Astrocyte of the hippocampus (primary cell): ENCODE measurements around the gene UVSSA.
A peak's percentile ranks its signal among the peaks of the same experiment; 100 is the strongest.

Experiments used
- DNase-seq: peaks from one replicate; pipeline ENCODE4 v3.0.0; 2011; ENCODE audit warnings: low read depth, low spot score

The UVSSA gene, protein sequence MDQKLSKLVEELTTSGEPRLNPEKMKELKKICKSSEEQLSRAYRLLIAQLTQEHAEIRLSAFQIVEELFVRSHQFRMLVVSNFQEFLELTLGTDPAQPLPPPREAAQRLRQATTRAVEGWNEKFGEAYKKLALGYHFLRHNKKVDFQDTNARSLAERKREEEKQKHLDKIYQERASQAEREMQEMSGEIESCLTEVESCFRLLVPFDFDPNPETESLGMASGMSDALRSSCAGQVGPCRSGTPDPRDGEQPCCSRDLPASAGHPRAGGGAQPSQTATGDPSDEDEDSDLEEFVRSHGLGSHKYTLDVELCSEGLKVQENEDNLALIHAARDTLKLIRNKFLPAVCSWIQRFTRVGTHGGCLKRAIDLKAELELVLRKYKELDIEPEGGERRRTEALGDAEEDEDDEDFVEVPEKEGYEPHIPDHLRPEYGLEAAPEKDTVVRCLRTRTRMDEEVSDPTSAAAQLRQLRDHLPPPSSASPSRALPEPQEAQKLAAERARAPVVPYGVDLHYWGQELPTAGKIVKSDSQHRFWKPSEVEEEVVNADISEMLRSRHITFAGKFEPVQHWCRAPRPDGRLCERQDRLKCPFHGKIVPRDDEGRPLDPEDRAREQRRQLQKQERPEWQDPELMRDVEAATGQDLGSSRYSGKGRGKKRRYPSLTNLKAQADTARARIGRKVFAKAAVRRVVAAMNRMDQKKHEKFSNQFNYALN

DNA sequence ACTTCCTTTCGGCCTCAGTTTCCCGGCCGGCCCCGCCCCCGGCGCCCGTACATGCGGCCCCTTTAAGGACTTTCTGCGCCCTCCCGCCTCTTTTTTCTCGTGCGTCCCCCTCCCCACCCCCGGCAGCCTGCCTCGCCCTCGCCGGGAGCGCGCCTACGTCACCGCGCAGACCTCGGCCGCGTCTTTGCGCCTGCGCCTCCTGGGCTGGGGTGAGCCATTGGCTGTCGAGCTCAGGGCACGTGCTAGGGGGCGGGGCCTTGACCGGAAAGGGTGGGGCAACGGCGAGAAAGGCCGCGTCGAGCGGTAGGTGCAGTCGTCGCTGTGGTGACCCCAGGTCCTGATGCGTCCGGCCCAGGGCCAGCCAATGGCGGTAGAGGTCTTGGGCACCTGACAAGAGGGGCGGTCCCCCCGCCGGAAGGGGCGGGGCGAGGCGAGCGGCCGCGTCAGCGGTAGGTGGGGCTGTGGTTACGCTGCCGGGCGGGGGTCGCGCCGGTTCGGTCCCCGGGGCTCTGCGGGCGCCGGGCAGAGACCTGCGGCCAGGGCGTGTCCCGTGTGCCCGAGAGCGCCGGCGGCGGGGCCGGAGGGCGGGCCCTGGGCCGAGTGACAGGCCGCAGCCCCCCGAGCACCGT lies at the start of gene UVSSA:
UVSSA (plus strand) TSS at position 428 of the 629 bp plus-strand sequence. CDS start 884 bp downstream, outside the sequence.
- DNase-seq, result peak; percentile 100

DNA sequence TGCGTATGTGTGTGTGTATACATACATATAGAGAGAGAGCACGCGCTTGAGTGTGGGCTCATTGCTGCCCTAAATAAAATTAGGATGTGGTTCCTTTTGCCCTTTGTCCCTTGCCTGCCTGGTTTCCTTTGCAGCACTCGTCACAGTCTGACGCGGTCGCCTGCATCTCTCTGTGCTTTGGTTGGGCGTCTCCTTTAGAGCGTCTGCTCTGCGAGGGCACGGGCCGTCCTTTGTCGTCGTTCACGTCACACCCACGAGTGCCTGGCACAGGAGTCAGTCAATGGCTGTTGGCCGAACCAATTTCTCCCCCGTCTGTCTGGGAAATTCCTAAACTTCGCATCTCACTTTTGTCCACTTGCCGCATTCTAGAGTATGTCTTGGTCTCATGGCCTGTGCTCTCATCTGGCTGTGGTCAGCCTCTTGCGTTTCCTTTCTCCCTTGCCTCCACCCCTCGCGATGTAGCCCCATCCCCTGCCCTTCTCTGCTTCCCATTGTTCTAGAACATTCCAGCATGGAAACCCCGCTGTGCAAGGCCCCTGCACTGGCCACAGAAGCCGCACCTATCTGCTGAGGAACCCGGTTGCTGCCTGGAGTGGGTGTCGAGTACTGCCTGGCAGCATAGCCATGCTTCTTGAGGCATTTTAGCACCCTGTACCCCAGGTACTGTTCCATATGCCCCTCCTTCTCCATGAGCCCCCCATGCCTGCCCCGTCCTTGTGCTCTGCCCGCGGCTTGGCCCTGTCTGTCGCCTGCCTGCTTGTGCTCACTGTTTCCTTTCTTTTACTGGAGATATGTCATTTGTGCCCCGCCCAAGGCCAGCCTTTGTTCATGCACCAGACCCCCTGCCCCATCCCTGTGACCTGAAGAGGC lies 49.3 kb upstream of the UVSSA start:
- no peak for DNase-seq

DNA sequence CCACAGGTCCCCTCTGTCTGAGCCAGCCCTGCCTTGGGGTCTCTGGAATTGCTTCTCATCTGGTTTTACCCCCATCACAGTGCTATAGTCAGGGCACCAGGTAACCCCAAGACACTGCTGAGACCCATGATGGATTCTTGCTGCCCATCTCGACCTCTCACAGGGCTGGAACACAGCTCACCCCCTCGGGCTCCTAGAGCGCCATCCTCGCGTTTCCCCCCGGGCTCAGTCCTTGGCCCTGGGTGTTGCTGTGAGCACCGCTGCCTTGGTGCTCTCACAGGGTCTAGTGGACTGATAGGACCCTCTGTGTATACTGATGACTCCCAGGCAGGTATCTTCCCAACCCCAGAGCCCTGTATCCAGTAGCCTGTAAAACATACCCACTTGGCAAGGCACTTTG lies 48.5 kb upstream of the UVSSA start:
- no peak for DNase-seq

DNA sequence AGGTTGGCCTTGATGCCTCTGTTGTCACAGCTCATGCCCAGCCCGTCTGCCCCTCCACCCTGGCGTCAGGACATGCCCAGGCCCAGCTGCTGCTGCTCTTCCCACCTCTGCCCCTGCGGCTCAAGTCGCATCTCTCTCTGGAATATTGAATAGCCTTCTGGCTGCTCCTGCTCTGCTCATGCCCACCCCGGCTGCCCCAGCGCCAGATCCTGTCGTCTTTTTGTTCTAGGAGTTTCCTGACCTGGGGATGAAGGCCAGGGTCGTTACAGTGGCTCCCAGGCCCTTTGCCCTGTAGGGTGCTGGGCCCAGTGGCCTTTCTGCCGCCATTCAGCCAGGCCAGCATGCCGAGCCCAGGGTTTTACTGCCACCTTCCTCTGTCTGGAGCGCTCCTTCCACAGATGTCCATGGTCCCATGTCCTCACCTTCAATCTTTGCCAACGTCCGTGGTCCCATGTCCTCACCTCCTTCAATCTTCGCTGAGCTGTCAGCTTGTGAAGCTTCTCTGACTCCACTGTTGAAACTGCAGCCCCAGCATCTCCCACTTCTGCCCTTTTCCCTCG lies 47.6 kb upstream of the UVSSA start:
- DNase-seq, result no peak

DNA sequence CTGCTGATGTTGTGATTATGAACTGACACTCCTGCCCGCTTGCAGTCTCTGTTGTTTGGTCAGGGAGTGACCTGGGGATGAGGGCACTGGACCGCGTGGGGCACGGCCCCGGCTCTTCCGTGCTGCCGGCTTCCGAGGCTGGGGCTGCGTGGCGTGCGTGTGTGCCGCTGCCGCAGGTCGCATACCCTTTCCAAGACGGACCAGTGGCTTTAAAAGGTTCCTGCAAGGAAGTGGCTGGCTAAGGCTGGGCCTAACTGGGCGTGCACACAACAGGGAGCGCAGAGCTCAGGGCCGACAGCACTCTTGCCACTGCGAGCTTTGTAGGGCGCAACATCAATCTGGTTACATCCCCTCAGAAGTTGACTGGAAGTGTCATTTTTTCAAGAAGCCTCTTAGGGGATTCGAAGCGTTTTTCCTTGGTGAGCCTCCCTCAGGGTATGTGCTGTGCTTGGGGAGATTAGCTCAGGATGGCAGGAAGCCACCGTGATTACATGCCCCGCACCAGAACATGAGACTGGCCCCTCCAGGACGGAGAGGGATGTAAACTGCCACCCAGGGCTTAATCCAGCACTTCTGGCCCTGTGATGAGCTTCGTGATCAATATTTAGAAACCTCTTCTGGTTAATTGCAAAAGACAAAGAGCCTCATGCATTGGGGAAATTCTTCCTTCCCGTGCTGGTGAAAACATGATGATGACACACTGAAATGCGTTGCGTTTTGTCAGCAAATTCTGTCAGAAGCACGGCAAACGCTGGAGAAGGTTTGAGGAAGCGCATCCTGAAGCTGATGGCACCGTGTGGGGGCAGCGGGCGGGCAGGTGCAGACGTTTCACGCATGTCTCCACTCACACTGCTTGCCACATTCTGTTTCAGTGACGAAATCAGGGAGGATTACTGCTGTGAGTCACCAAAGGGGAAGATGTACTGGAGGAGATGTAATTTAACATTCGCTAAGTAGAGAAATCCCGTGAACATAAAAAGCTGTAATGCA lies 46.2 kb upstream of the UVSSA start:
- DNase-seq, result peak; percentile 68

DNA sequence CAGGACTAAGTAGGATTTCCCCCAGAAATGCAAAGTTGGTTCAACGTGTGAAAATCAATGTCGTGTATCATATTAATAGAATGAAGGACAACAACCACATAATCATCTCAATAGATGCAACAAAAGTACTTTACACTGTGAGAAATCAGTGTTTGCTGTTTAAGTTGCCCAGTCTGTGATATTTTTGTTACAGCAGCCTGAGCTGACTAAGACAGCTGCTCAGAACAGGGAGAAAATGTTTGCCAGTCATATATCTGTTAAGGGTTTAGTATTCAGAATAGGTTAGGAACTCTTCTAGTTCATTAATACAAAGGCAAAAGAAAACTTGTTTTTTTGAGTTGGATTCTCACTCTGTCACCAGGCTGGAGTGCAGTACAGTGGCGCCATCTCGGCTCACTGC lies 44.8 kb upstream of the UVSSA start:
- DNase-seq, result no peak

DNA sequence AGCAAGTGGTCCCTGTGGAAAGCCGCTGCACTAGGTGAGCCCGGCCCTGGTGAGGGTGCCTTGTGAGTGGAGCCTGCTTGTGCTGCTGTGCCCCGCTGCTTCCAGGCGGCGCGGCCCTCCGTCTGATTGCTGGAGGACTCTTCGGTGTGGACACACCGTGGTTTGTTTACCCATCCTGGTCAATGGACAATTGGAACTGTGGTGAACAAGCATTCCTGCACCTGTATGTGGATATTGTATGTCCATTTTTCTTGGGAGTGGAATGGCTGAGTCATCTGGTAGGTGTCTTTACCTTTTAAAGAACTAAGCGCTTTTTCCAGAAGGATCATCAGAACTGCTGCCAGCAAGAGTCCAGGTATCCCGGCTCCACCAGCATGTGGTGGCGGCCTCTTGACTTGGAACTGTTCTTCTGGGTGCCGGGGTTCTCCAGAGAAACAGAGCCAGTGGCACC lies 41.7 kb upstream of the UVSSA start:
- DNase-seq, result no peak

DNA sequence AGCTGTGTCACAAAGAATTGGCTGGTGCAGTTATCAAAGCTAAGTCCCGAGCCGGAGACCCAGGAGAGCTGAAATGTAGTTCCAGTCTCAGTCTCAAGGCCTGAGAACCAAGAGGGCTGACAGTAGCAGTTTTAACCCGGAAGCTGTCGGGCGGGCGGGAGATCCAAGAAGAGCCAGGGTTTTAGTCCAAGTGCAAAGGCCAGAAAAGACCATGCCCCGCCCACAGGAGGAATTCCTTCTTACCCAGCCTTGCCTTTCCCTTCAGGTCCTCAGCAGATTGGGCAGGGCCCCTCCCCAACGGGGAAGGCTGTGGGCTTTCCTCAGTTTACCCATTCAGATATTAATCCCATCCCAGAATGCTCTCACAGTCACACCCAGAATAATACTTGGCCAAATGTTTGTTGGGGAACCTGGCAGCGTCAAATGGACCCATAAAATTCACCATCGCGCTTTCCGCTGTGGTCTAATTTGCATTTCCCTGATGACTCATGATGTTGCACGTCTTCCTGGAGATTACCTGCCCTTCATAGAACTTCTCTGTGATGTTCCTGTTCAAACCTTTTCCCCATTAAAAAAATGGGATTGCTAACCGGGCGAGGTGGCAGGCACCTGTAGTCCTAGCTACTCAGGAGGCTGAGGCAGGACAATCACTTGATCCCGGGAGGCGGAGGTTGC lies 41.1 kb upstream of the UVSSA start:
- DNase-seq, result peak; percentile 24

DNA sequence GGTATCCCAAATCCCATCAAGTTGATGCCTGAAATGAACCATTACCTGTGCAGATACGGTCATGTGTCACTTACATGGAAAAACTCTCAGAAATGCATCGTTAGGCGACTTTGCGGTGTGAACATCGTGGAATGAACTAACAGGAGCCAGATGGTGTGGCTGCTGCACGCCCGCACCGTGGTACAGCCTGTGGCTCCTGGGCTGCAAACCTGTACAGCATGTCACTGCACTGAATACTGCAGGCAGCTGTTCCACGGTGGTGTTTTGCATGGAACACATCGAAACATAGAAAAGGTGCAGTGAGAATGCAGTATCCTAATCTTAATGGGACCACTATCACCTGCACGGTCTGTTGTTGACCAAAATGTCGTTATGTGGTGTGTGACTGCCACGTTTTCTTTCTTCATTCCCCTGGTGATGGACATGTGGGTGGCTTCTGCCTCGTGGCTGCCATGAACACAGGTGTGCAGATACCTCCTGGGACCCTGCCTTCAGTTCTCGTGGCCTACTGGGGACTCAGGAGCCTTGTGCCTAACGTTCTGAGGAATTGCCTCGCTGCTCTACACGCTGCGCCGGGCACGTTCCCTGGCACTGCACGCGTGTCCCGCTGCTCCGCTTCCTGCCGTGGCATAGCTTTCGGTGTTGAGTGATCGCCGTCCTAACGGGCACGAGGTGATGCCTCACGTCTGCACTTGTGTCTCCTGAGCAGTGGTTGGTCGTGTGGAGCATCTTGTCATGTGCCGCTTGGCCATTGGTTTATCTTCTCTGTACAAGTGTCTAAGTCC lies 38.9 kb upstream of the UVSSA start:
- DNase-seq, result no peak

DNA sequence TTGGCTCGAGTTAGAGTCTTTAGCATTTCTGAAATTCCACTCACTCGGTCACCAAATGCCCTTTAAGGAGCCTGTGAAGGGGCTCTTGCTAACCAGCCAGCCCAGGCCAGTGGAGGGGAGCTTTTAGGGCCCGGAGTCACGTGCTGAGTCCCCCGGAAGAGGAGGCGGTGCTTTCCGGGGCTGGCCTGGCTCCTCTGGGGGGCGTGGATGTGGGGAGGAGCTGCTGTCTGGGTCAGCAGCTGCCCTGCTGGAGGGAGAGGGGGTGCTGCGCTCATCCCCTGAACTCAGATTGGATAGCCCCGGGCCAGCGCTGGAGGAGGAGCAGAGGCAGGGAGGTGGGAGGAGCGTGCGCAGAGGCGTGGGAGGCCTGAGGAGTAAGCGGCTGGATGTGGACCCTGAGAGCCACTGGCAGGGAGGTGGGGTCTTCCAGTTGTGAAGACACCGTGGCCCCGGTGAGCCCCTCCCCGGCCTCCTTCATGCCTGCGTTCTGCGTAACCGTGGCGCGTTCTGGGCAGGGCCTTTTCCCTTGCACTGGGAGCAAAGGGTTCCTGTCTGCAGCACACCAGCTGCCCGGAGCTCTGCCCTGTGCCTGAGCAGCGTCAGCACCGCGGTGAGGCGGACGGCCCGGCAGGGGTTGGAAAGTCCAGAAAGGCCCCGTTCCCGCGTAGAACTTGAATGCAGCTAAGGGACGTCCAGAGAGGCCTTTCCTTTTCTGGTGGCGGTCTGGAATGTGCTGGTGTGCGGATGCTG lies 37.6 kb upstream of the UVSSA start:
- peak; percentile 96 for DNase-seq

DNA sequence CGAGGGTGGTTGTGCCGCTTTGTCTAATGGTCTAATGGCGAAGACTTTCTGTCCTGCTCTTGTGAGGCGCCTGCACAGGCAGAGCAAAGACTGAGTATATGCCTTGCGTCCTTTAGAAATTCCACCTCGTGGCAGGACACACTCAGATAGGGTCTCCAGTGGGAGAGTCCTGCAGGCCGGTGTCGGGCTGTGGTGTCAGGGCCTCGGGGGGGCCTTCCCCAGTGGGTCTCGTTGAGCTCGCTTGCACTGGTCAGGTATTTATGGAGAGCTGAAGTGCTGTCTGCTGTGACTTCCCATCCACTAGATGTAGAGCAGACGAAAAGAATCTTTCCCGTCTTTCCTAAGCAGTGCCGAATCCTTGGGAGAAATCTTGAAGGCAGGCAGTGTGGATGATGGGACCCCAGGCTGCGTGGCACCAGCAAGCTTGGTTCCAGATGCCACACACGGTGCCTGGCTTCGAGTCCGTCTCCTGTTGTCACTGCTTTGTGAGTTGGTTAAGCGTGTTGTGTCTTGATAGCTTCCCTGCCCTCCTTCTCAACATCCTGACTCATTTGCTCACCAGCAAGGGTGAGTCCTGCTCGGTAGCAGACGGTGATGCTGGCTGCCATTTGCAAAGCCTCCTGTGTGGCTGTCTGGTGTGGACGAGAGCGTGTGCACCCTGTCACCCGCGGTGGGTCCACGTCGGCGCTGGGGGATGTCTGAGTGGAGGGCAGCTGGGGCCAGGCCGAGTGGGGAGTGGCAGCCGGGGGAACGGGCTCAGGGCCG lies 36.8 kb upstream of the UVSSA start:
- no peak for DNase-seq

DNA sequence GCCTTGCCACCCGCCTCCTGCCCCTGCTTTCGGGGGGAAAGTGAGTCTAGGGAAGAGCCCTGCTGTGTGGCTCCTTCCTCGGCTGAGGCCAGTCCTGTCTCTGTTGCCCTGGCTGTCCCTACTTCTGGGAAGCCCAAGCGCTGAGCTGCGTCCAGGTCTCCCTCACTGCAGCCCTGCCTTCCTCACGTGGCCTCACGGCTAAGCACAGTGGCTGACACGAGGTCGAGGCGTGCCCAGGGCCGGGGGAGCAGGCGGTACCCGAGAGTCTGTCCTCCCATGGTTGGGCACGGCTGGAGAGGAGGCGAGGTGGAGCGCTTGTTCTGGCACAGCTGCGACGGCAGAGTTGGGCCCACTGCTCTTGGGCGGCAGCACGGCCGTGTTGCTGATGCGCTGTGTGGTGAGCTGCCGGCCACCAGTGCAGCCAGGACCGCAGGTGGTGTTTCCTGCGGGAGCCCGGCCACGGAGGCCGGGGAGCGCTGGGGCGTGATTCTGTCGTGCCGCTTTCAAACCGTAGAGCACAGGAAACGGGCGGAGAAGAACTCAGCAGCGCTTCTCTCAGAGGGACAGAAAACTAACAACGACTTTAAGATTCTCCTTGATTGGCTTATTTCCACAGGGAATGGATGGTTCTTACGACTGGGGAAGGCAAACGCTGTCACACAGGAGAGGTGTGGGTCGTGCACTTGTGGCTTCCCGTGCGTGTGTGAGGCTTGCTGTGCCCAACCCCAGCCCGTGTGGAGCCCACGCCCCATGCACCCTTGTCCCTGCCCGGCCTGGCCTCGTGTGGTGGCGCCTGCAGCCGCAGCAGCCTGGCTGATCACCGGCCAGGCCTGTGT lies 36.0 kb upstream of the UVSSA start:
- DNase-seq, result no peak

DNA sequence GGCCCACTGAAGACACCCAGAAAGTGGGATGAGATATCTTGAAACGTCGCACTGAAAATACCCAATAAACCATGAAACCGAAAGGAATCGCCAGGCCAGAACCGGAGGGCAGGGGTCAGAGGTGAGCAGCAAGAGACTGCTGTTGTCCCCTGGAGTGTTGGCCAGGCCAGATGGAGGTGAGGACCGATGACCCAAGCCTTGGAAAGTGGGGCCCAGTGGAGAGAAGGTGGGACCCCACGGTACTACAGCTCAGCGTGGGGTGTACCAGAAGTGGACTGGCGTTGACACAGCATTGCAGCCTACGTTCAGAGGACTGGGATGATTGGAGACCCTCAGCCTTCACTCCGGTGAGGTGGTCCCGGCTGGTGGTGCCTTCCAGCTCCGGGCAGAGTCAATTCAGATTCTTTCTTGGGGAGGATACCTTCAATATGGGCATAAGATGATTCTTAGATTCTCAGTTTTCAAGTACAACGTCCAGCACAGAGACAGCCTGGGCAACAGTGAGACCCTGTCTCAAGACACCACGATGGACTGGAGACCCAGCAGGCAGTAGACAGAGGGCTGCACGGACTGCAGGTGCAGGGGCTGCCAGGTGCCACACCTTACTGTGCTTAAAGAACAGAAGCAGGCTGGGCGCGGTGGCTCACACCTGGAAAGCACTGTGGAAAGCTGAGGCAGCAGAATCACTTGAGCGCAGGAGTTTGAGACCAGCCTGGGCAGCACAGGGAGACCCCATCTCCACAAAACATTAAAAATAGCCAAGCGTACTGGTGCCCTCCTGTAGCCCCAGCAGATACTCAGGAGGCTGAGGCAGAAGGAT lies 34.0 kb upstream of the UVSSA start:
- no peak for DNase-seq

DNA sequence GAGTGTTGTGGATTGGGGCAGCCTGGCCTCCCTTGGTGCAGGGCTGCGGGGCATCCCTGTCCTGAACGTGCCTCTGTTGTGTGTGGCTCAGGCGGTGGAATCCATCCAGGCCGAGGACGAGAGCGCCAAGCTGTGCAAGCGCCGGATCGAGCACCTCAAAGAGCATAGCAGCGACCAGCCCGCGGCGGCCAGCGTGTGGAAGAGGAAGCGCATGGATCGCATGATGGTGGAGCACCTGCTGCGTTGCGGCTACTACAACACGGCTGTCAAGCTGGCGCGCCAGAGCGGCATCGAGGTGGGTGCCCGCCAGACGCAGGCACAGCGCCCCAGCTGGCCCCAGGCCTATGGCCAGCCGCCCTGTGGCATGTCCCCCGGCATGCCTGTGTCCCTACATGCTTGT lies 31.7 kb upstream of the UVSSA start:
- DNase-seq, result no peak

DNA sequence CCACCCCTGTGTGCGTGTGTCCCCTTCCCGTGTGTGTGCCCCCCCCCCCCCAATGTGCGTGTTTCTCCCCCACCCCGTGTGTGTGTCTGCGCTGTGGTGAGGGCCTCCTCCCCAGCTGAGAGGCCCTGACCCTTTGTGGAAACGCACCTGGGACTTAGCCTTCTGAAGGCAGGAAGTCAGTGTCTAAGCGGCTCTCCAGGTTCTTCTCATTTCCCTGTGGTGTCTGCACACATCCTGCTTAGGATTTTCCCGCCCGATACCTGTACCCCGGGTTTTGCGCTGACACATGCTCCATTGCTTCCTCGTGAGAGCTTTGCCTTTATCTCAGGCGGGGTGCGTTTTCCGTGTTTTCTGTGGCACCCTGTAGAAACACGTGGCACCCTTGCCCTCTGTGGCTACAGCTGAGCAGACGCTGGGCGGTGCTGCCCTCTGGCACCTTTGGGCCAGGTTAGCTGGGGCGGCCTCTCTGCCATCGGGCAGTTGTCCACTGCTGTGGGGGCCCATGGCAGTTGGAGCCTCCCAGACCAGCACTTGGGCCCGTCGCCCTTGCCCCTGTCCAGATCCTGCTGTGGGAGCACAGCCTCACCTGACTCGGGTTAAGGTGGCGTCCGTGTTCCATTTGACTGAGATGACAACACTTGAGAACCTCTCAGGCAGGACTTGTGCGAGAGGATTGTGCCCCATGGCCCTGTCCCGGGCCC lies 31.0 kb upstream of the UVSSA start:
- DNase-seq, result no peak
